Trophoblast cell (in vitro differentiated cells and primary cell): ENCODE data around the gene RGS7.
A peak's percentile ranks its signal among the peaks of the same experiment; 100 is the strongest.

Experiments
- DNase-seq, 2 donors: peaks; one replicate each; pipeline ENCODE4 v3.0.0-alpha.2; 2016
- H2AFZ ChIP-seq: 2 replicates; pipeline ENCODE4 v1.6.1; 2013; ENCODE audit warnings: low read length, moderate library complexity, mild to moderate bottlenecking; ENCODE audit not compliant: insufficient read depth, poor library complexity
- H2AK5ac ChIP-seq: 2 replicates; pipeline ENCODE4 v1.6.1; 2013; ENCODE audit warnings: mild to moderate bottlenecking, low read length
- H2BK120ac ChIP-seq: 2 replicates; pipeline ENCODE4 v1.6.1; 2013; ENCODE audit warnings: low read length, mild to moderate bottlenecking, moderate library complexity; ENCODE audit not compliant: insufficient read depth, poor library complexity
- H2BK12ac ChIP-seq: 2 replicates; pipeline ENCODE4 v1.6.1; 2013; ENCODE audit warnings: mild to moderate bottlenecking, low read length, moderate library complexity
- H2BK5ac ChIP-seq: 2 replicates; pipeline ENCODE4 v1.6.1; 2013; ENCODE audit warnings: low read length, low read depth, moderate library complexity, mild to moderate bottlenecking; ENCODE audit not compliant: poor library complexity
- H3K14ac ChIP-seq: 2 replicates; pipeline ENCODE4 v1.6.1; 2013; ENCODE audit warnings: mild to moderate bottlenecking, low read length
- H3K18ac ChIP-seq: 2 replicates; pipeline ENCODE4 v1.6.1; 2013; ENCODE audit warnings: mild to moderate bottlenecking, low read length
- H3K23ac ChIP-seq: 2 replicates; pipeline ENCODE4 v1.6.1; 2013; ENCODE audit warnings: low read length
- H3K27ac ChIP-seq: 2 replicates; pipeline ENCODE4 v1.5.1; 2013; ENCODE audit warnings: low read depth, mild to moderate bottlenecking, inconsistent platforms, low read length, moderate library complexity
- H3K27me3 ChIP-seq: 2 replicates; pipeline ENCODE4 v1.6.1; 2013; ENCODE audit warnings: inconsistent platforms, mild to moderate bottlenecking, low read length, moderate library complexity; ENCODE audit not compliant: insufficient read depth
- H3K36me3 ChIP-seq, 2 experiments: 1 replicate in 1 of 2; 2 replicates in 1 of 2; pipeline ENCODE4 v1.6.1; 2013; ENCODE audit warnings: low read length in 2 of 2, mild to moderate bottlenecking in 2 of 2, moderate library complexity in 1 of 2; ENCODE audit not compliant: insufficient read depth in 2 of 2, control insufficient read depth in 1 of 2
- H3K4ac ChIP-seq: 2 replicates; pipeline ENCODE4 v1.6.1; 2013; ENCODE audit warnings: low read depth, mild to moderate bottlenecking, low read length, moderate library complexity
- H3K4me1 ChIP-seq, 2 experiments: 1 replicate in 1 of 2; 2 replicates in 1 of 2; pipeline ENCODE4 v1.6.1; 2013; ENCODE audit warnings: low read length in 2 of 2, mild to moderate bottlenecking in 2 of 2, moderate library complexity in 1 of 2; ENCODE audit not compliant: insufficient read depth in 2 of 2, control insufficient read depth in 1 of 2
- H3K4me2 ChIP-seq: 2 replicates; pipeline ENCODE4 v1.6.1; 2013; ENCODE audit warnings: inconsistent platforms, mild to moderate bottlenecking, low read length, moderate library complexity
- H3K4me3 ChIP-seq: 2 replicates; pipeline ENCODE4 v1.5.1; 2013; ENCODE audit warnings: mild to moderate bottlenecking, low read depth, low read length, inconsistent platforms
- H3K79me1 ChIP-seq: one replicate; pipeline ENCODE4 v1.6.1; 2013; ENCODE audit warnings: low read length
- H3K79me2 ChIP-seq: 2 replicates; pipeline ENCODE4 v1.6.1; 2013; ENCODE audit warnings: low read length, mild to moderate bottlenecking; ENCODE audit not compliant: control insufficient read depth, insufficient read depth, poor library complexity
- H3K9ac ChIP-seq: 2 replicates; pipeline ENCODE4 v1.6.1; 2013; ENCODE audit warnings: mild to moderate bottlenecking, low read length
- H3K9me3 ChIP-seq: 2 replicates; pipeline ENCODE4 v1.6.1; 2013; ENCODE audit warnings: low read depth, mild to moderate bottlenecking, control low read depth, inconsistent platforms, low read length; ENCODE audit not compliant: insufficient read depth
- H4K12ac ChIP-seq: 2 replicates; pipeline ENCODE4 v1.6.1; 2013; ENCODE audit warnings: low read depth, mild to moderate bottlenecking, low read length, moderate library complexity
- H4K8ac ChIP-seq: 2 replicates; pipeline ENCODE4 v1.6.1; 2013; ENCODE audit warnings: low read depth, mild to moderate bottlenecking, low read length, moderate library complexity
- H4K91ac ChIP-seq: one replicate; pipeline ENCODE4 v1.6.1; 2013; ENCODE audit warnings: low read depth, mild to moderate bottlenecking, low read length, moderate library complexity
- WGBS: extraction: QIAGEN DNeasy Blood & Tissue Kit; methylation state at CpG from one replicate; pipeline ENCODE4 v1.1.7; 2013; ENCODE audit warnings: missing lambda C conversion rate; ENCODE audit not compliant: insufficient read length, insufficient coverage; ENCODE audit errors: extremely low coverage; 5-methylcytosine and 5-hydroxymethylcytosine counted together

The RGS7 gene

GRCh38 chr1:240768979-240769378 lies 588.0 kb downstream of the RGS7 start:
- Histone ChIP-seq H3K4me1 (peaks cover 13% of the 10 kb centered on the region in 2 experiments), H2BK12ac (no peak overlapping the region), H3K14ac (no peak overlapping the region), H2AK5ac (no peak overlapping the region), H4K12ac (no peak overlapping the region), H3K79me2 (no peaks in the 10 kb centered on the region), H3K79me1 (peaks cover 13% of the 10 kb centered on the region), H2AFZ (no peak overlapping the region), H3K27me3 (no peaks in the 10 kb centered on the region), H2BK5ac (no peak overlapping the region), H4K8ac (no peak overlapping the region), H4K91ac (no peak overlapping the region), H3K9me3 (no peaks in the 10 kb centered on the region), H3K18ac (no peak overlapping the region), H3K4me3 (no peak overlapping the region), H2BK120ac (no peak overlapping the region), H3K9ac (no peak overlapping the region), H3K4ac (no peak overlapping the region), H3K23ac (no peak overlapping the region), H3K36me3 (no peaks in the 10 kb centered on the region), H3K4me2 (no peak overlapping the region), H3K27ac (no peak overlapping the region)
- WGBS, result no CpG with 5 or more reads among the region's 4 CpGs
- peak; percentile 22 to 67 for DNase-seq

- no peaks in the 10 kb centered on the region for H3K36me3 ChIP-seq
- H2AFZ ChIP-seq, result no peak overlapping the region
- H3K4me2 ChIP-seq, result no peak overlapping the region
- peak overlapping the region; percentile 64 for H4K8ac ChIP-seq
- no peaks in the 10 kb centered on the region for H3K27me3 ChIP-seq
- no peak overlapping the region for H3K9ac ChIP-seq
- no peak overlapping the region for H3K4me3 ChIP-seq
- peak overlapping the region; percentile 40 for H3K14ac ChIP-seq
- no peak overlapping the region for H3K18ac ChIP-seq
- peaks cover 18% of the 10 kb centered on the region for H3K79me1 ChIP-seq
- H2BK5ac ChIP-seq, result peak overlapping the region; percentile 57
- no peak overlapping the region for H4K12ac ChIP-seq
- no peak overlapping the region for H3K27ac ChIP-seq
- H3K9me3 ChIP-seq, result no peaks in the 10 kb centered on the region
- peak overlapping the region; percentile 71 for H4K91ac ChIP-seq
- H2BK12ac ChIP-seq, result peak overlapping the region; percentile 79
- no peak overlapping the region for H3K23ac ChIP-seq
- no peaks in the 10 kb centered on the region for H3K79me2 ChIP-seq
- H3K4ac ChIP-seq, result no peak overlapping the region
- DNase-seq, result peak; percentile 21 to 60
- H2AK5ac ChIP-seq, result peak overlapping the region; percentile 42
- peaks cover 13% of the 10 kb centered on the region in 2 experiments for H3K4me1 ChIP-seq
- H2BK120ac ChIP-seq, result peak overlapping the region; percentile 83
Measured at GRCh38 chr1:240766831-240767230, 590.2 kb downstream of the RGS7 start.

GRCh38 chr1:240765732-240766363 lies 591.2 kb downstream of the RGS7 start:
- Histone ChIP-seq H3K4me1 (peaks cover 13% of the 10 kb centered on the region in 2 experiments), H4K91ac (peak overlapping the region; percentile 49)

GRCh38 chr1:240763771-240764170 lies 593.2 kb downstream of the RGS7 start:
- H4K91ac ChIP-seq, result peak overlapping the region; percentile 71
- H4K8ac ChIP-seq, result no peak overlapping the region
- no peak overlapping the region for H3K23ac ChIP-seq
- H3K9ac ChIP-seq, result no peak overlapping the region
- no peak overlapping the region for H3K27ac ChIP-seq
- DNase-seq, result no peak
- H3K79me1 ChIP-seq, result peaks cover 18% of the 10 kb centered on the region
- H2BK12ac ChIP-seq, result peak overlapping the region; percentile 19
- peaks cover 10 to 12% of the 10 kb centered on the region in 2 experiments for H3K4me1 ChIP-seq
- no peak overlapping the region for H3K4me2 ChIP-seq
- no peak overlapping the region for H2BK5ac ChIP-seq
- H4K12ac ChIP-seq, result no peak overlapping the region
- no CpG with 5 or more reads among the region's 12 CpGs for WGBS
- H3K27me3 ChIP-seq, result no peaks in the 10 kb centered on the region
- H3K4ac ChIP-seq, result no peak overlapping the region
- peak overlapping the region; percentile 10 for H2BK120ac ChIP-seq
- no peak overlapping the region for H3K18ac ChIP-seq
- H2AFZ ChIP-seq, result no peak overlapping the region
- no peaks in the 10 kb centered on the region for H3K36me3 ChIP-seq
- H3K4me3 ChIP-seq, result no peak overlapping the region
- no peak overlapping the region for H2AK5ac ChIP-seq
- no peaks in the 10 kb centered on the region for H3K79me2 ChIP-seq
- no peaks in the 10 kb centered on the region for H3K9me3 ChIP-seq
- no peak overlapping the region for H3K14ac ChIP-seq

More at GRCh38 chr1:240765732-240766363, 591.2 kb downstream of the RGS7 start:
- H3K36me3 ChIP-seq, result no peaks in the 10 kb centered on the region
- no CpG with 5 or more reads among the region's 5 CpGs for WGBS
- no peak overlapping the region for H3K9ac ChIP-seq
- H3K4me3 ChIP-seq, result no peak overlapping the region
- H3K79me2 ChIP-seq, result no peaks in the 10 kb centered on the region
- H3K27ac ChIP-seq, result peak overlapping the region; percentile 69
- no peaks in the 10 kb centered on the region for H3K27me3 ChIP-seq
- H3K4me2 ChIP-seq, result peak overlapping the region; percentile 11
- no peak overlapping the region for H4K12ac ChIP-seq
- peaks cover 18% of the 10 kb centered on the region for H3K79me1 ChIP-seq
- H2AFZ ChIP-seq, result no peak overlapping the region
- H3K9me3 ChIP-seq, result no peaks in the 10 kb centered on the region
- DNase-seq, result peak; percentile 72 to 94
- no peak overlapping the region for H3K23ac ChIP-seq
- H3K18ac ChIP-seq, result no peak overlapping the region
- no peak overlapping the region for H3K14ac ChIP-seq
- no peak overlapping the region for H4K8ac ChIP-seq
- H2AK5ac ChIP-seq, result no peak overlapping the region
- H2BK12ac ChIP-seq, result peak overlapping the region; percentile 16
- H3K4ac ChIP-seq, result no peak overlapping the region
- peak overlapping the region; percentile 37 for H2BK120ac ChIP-seq
- H2BK5ac ChIP-seq, result peak overlapping the region; percentile 48
